K562 (cell line): ENCODE measurements around the gene NDUFAF2. TPM values are rescaled to one million over a fixed set of nuclear protein-coding genes. Genes with fewer than 3 reads are reported as not detected.

Experiments used
- ATAC-seq: fragments of 200-7000 bp; cut with Tn5 transposase; 3 replicates; pipeline ENCODE4 v1.9.1; 2020; ENCODE audit warnings: moderate library complexity
- BruUV-seq: library from RNA; stranded (reverse); fragments of 400-500 nt; replicated peaks from 2 replicates; lab custom pipeline; 2021; lab: Mats Ljungman, UMichigan
- CTCF ChIA-PET: fragments of 300-600 bp; formaldehyde crosslinking; extraction: SDS; loops from one replicate; lab custom pipeline; 2021; ENCODE audit warnings: low intra/inter-chr PET ratio; lab: Yijun Ruan, JAX
- POLR2A ChIA-PET: fragments of 300-600, 350-650 bp; sonication (Branson Sonifier 250); formaldehyde crosslinking; extraction: SDS; loops from one replicate; lab custom pipeline; 2021; ENCODE audit warnings: antibody characterized with exemption, inconsistent platforms; lab: Yijun Ruan, JAX
- DNase-seq, 4 experiments: peaks; one replicate each; pipeline versions ENCODE4 v3.0.0 to v3.0.0-alpha.2; 2011 to 2018; ENCODE audit warnings: low spot score in 3 of 4, mixed read lengths in 3 of 4; ENCODE audit errors: extremely low read depth in 1 of 4
- FAIRE-seq: peaks from 2 replicates; lab custom pipeline; 2011; peaks lifted over from hg19 to GRCh38; lab: Jason Lieb, UNC
- H2AFZ ChIP-seq: 2 replicates; pipeline ENCODE4 v1.6.0; 2011; ENCODE audit warnings: low read depth, low read length, control low read depth, inconsistent platforms
- H3K27ac ChIP-seq: fragments of 200-600 bp; 3 replicates; pipeline ENCODE4 v1.8.0; 2011; ENCODE audit warnings: low read depth, mild to moderate bottlenecking, control low read depth, inconsistent platforms, low read length, moderate library complexity, mixed read lengths; ENCODE audit errors: extremely low read depth
- H3K27me3 ChIP-seq, 2 experiments: fragments of 300-600 bp in 1 of 2; 2 replicates in 1 of 2; 3 replicates in 1 of 2; pipeline versions ENCODE4 v1.6.0 to v1.8.0; 2011; ENCODE audit warnings: inconsistent platforms in 2 of 2, low read length in 2 of 2, mild to moderate bottlenecking in 1 of 2, mixed read lengths in 1 of 2, moderate library complexity in 1 of 2; ENCODE audit not compliant: control insufficient read depth in 2 of 2, insufficient read depth in 2 of 2
- H3K36me3 ChIP-seq: fragments of 300-600 bp; 3 replicates; pipeline ENCODE4 v1.8.0; 2011; ENCODE audit warnings: mild to moderate bottlenecking, low read length, inconsistent platforms; ENCODE audit not compliant: control insufficient read depth, insufficient read depth
- H3K4me1 ChIP-seq, 2 experiments: fragments of 200-600 bp in 1 of 2; replicated peaks in 1 of 2; 2 replicates in 1 of 2; 3 replicates in 1 of 2; pipeline versions ENCODE4 v1.5.1 to v1.8.0; 2011; ENCODE audit warnings: inconsistent platforms in 2 of 2, low read length in 2 of 2, mild to moderate bottlenecking in 1 of 2, mixed read lengths in 1 of 2, moderate library complexity in 1 of 2; ENCODE audit not compliant: control insufficient read depth in 2 of 2, insufficient read depth in 2 of 2
- H3K4me2 ChIP-seq: 2 replicates; pipeline ENCODE4 v1.6.1; 2011; ENCODE audit warnings: low read length, control low read depth, inconsistent platforms, mixed read lengths; ENCODE audit not compliant: insufficient read depth
- H3K4me3 ChIP-seq: fragments of 200-600 bp; sonication (generic), shearing (Covaris generic); 2 replicates; pipeline ENCODE4 v1.5.1; 2016; ENCODE audit warnings: control low read depth, inconsistent platforms
- H3K79me2 ChIP-seq: fragments of 200-600 bp; 3 replicates; pipeline ENCODE4 v1.8.0; 2011; ENCODE audit warnings: low read length, inconsistent platforms; ENCODE audit not compliant: control insufficient read depth, insufficient read depth
- H3K9ac ChIP-seq, 2 experiments: 2 replicates each; pipeline versions ENCODE4 v1.6.0 to v1.6.1; 2011; ENCODE audit warnings: low read depth in 2 of 2, low read length in 2 of 2, control low read depth in 1 of 2, inconsistent platforms in 1 of 2, mild to moderate bottlenecking in 1 of 2, mixed read lengths in 1 of 2; ENCODE audit not compliant: insufficient read depth in 1 of 2
- H3K9me1 ChIP-seq: one replicate; pipeline ENCODE4 v1.6.0; 2011; ENCODE audit warnings: inconsistent platforms, mild to moderate bottlenecking, low read length, moderate library complexity; ENCODE audit not compliant: control insufficient read depth, insufficient read depth
- H3K9me3 ChIP-seq: replicated peaks from 2 replicates; pipeline ENCODE4 v1.5.1; 2011; ENCODE audit warnings: low read depth, low read length, inconsistent platforms; ENCODE audit not compliant: control insufficient read depth, insufficient read depth
- H4K20me1 ChIP-seq: replicated peaks from 2 replicates; pipeline ENCODE4 v1.6.1; 2011; ENCODE audit warnings: low read length, inconsistent platforms, mixed read lengths; ENCODE audit not compliant: control insufficient read depth, insufficient read depth
- CREBBP ChIP-seq: IDR thresholded peaks from one replicate; pipeline ENCODE4 v1.6.1; 2012; ENCODE audit warnings: low read depth, mild to moderate bottlenecking, control low read depth, inconsistent platforms, low read length
- ESRRA ChIP-seq: fragments of 450-650 bp; IDR thresholded peaks from 2 replicates; pipeline ENCODE4 v1.6.1; 2014; ENCODE audit warnings: low read depth, mild to moderate bottlenecking, moderate library complexity, borderline replicate concordance
- FOXM1 ChIP-seq, 2 experiments: fragments of 450-650 bp in 1 of 2; sonication (generic) in 1 of 2; formaldehyde crosslinking in 1 of 2; IDR thresholded peaks; 2 replicates each; pipeline versions ENCODE4 v1.6.1 to v1.9.0; 2017 to 2022; ENCODE audit warnings: low read depth in 2 of 2, mild to moderate bottlenecking in 2 of 2, missing genetic modification reagents in 1 of 2, moderate library complexity in 1 of 2
- HDAC3 ChIP-seq: fragments of 450-650 bp; IDR thresholded peaks from 2 replicates; pipeline ENCODE4 v1.6.1; 2018; ENCODE audit warnings: borderline replicate concordance, mild to moderate bottlenecking, moderate library complexity; ENCODE audit not compliant: partially characterized antibody
- KAT7 ChIP-seq: sonication (generic); formaldehyde crosslinking; IDR thresholded peaks from 2 replicates; pipeline ENCODE4 v1.8.0; 2022; ENCODE audit warnings: missing genetic modification reagents, mild to moderate bottlenecking, borderline replicate concordance
- KLF1 ChIP-seq: fragments of 450-650 bp; IDR thresholded peaks from 2 replicates; pipeline ENCODE4 v1.6.1; 2016; ENCODE audit warnings: missing genetic modification characterization, missing compliant biosample characterization
- MBD1 ChIP-seq: fragments of 250-450 bp; sonication (Bioruptor Pico); IDR thresholded peaks from 2 replicates; pipeline ENCODE4 v1.8.0; 2022; ENCODE audit warnings: inconsistent platforms
- PRMT5 ChIP-seq: sonication (generic); formaldehyde crosslinking; IDR thresholded peaks from 2 replicates; pipeline ENCODE4 v1.5.0; 2020; ENCODE audit warnings: missing genetic modification reagents
- SMAD1 ChIP-seq: fragments of 150-350 bp; IDR thresholded peaks from 2 replicates; pipeline ENCODE4 v1.6.1; 2014; ENCODE audit warnings: low read length, low read depth; ENCODE audit not compliant: partially characterized antibody
- THRA ChIP-seq: fragments of 450-650 bp; IDR thresholded peaks from 2 replicates; pipeline ENCODE4 v1.6.1; 2017; ENCODE audit warnings: mild to moderate bottlenecking, moderate library complexity
- TRIM25 ChIP-seq: fragments of 450-650 bp; IDR thresholded peaks from 2 replicates; pipeline ENCODE4 v1.7.0; 2016; ENCODE audit warnings: borderline replicate concordance
- ZKSCAN3 ChIP-seq: fragments of 250-450 bp; sonication (Bioruptor Pico); IDR thresholded peaks from 2 replicates; pipeline ENCODE4 v1.4.0; 2020
- ZNF232 ChIP-seq: sonication (generic); formaldehyde crosslinking; IDR thresholded peaks from 2 replicates; pipeline ENCODE4 v1.8.0; 2022; ENCODE audit warnings: mild to moderate bottlenecking, missing genetic modification reagents
- WGBS: fragments of 100-300 bp; shearing (Covaris generic); methylation state at CpG from one replicate; pipeline ENCODE4 v1.1.6; 2016; ENCODE audit warnings: low coverage, mixed read lengths; ENCODE audit not compliant: insufficient coverage; ENCODE audit errors: missing lambda C conversion rate; 5-methylcytosine and 5-hydroxymethylcytosine counted together
- in situ Hi-C: fragments of 300-500 bp; cut with MboI; formaldehyde crosslinking; loops from 4 replicates; pipeline ENCODE4 v1.15.0; 2018; ENCODE audit warnings: inconsistent platforms, mixed read lengths
- intact Hi-C: fragments of 100-400 bp; cut with micrococcal nuclease; formaldehyde crosslinking; loops from 2 replicates; pipeline ENCODE4 v1.14.2; 2022
- polyA plus RNA-seq, 8 experiments: library from polyadenylated mRNA; depleted of rRNA in 4 of 8; stranded (reverse) in 5 of 8; unstranded in 3 of 8; fragments of >200 nt; fragmentation: Nextera tagmentation in 2 of 8; fragmentation: Illumina TruSeq in 1 of 8; extraction: Ambion mirVana in 2 of 8; extraction: Trizol in 1 of 8; gene quantifications; 2 replicates each; pipeline versions ENCODE4 v1.2.1 to v1.2.3, GENCODE V29; 2011 to 2014; ENCODE audit warnings: inconsistent platforms in 1 of 8, missing spikeins in 1 of 8
- total RNA-seq, 7 experiments: library from RNA; depleted of rRNA in 6 of 7; stranded (reverse); fragments of >200 nt in 6 of 7; fragmentation: Illumina TruSeq in 2 of 7; extraction: Trizol in 2 of 7; gene quantifications; 2 replicates each; pipeline versions ENCODE4 v1.2.1 to v1.2.3, GENCODE V29; 2011 to 2021; ENCODE audit warnings: low replicate concordance in 1 of 7

NDUFAF2 gene
- total and polyA plus RNA-seq, 9 of the 15 experiments (the other 6 are each of a cell fraction or from before 2014, with no cell fraction given), result 56.0 to 155 (median 95.9) TPM

- ATAC-seq (no peak), FAIRE-seq (no peak), DNase-seq (no peak)
- no peaks in the 10 kb centered on the region for H3K4me1 ChIP-seq
- H3K27me3 ChIP-seq, result no peaks in the 10 kb centered on the region
- no peak overlapping the region for H3K27ac ChIP-seq
- no TSS peak for BruUV-seq
- no peaks in the 10 kb centered on the region for H3K79me2 ChIP-seq
- 50% methylated on average over 2 of the region's 3 CpGs for WGBS
- H4K20me1 ChIP-seq, result no peaks in the 10 kb centered on the region
- POLR2A ChIA-PET, result interaction anchor here (0.6 to 2.3 kb wide), 4 partner anchors 14 to 665 kb away, joined by 3 to 5 read pairs (median 3); no protein-coding TSS in a partner anchor
- in situ Hi-C loops, result no loop called here
- peaks cover 3% of the 10 kb centered on the region; the same call in 1 of the 3 replicates for H3K36me3 ChIP-seq
- H3K4me3 ChIP-seq, result no peak overlapping the region
- no peak overlapping the region for H3K9ac ChIP-seq
- H2AFZ ChIP-seq, result no peak overlapping the region
- CTCF ChIA-PET, result no interaction called here
- H3K9me3 ChIP-seq, result peaks cover 9% of the 10 kb centered on the region
- no peaks in the 10 kb centered on the region for H3K9me1 ChIP-seq
- no peak overlapping the region for H3K4me2 ChIP-seq
- intact Hi-C loops, result no loop called here
- no peak for TF ChIP-seq ESRRA
- no peak for TF ChIP-seq SMAD1
- TF ChIP-seq THRA, result no peak
- no peak for TF ChIP-seq HDAC3
- TF ChIP-seq KAT7 (CRISPR knock-in tag), result no peak
- TF ChIP-seq CREBBP, result no peak
- TF ChIP-seq MBD1 (CRISPR knock-in tag), result no peak
- no peak for TF ChIP-seq FOXM1 (IDR thresholded peaks at IDR 0.05; ENCODE audit: low read depth)
- TF ChIP-seq FOXM1 (CRISPR knock-in tag; IDR thresholded peaks at IDR 0.05; ENCODE audit: low read depth), result no peak
- TF ChIP-seq ZKSCAN3 (CRISPR knock-in tag), result no peak
- TF ChIP-seq PRMT5, result no peak
- TF ChIP-seq TRIM25, result no peak
- no peak for TF ChIP-seq KLF1 (tag)
- no peak for TF ChIP-seq ZNF232 (CRISPR knock-in tag)
Observed at GRCh38 chr5:60996368-60996767, 51.4 kb downstream of the NDUFAF2 start.
